ENCODE measurements around the gene LGI2.
A peak's percentile ranks its signal among the peaks of the same experiment; 100 is the strongest.

LGI2 gene

GRCh38 chr4:24980740-24981139 lies 50.0 kb downstream of the LGI2 start:
- no peaks in the 10 kb centered on the region for H3K36me3 ChIP-seq
- no peaks in the 10 kb centered on the region for H3K27me3 ChIP-seq (ENCODE audit: insufficient read depth, low read depth, severe bottlenecking)
- H3K9me3 ChIP-seq (ENCODE audit: severe bottlenecking) = no peaks in the 10 kb centered on the region
- DNase-seq = no peak
- no peak overlapping the region for H3K27ac ChIP-seq
- no peak overlapping the region for H3K4me3 ChIP-seq (ENCODE audit: low read depth, low read length)
- no peak for TF ChIP-seq CTCF (IDR thresholded peaks at IDR 0.05; ENCODE audit: low read depth, low read length)

- Histone ChIP-seq H3K4me3 (ENCODE audit: low read depth, low read length) (no peak overlapping the region), H3K27me3 (ENCODE audit: insufficient read depth, low read depth, severe bottlenecking) (no peaks in the 10 kb centered on the region), H3K36me3 (no peaks in the 10 kb centered on the region), H3K27ac (no peak overlapping the region), H3K9me3 (ENCODE audit: severe bottlenecking) (no peaks in the 10 kb centered on the region)
- DNase-seq = peak; percentile 64
- TF ChIP-seq CTCF (IDR thresholded peaks at IDR 0.05; ENCODE audit: low read depth, low read length) = peak; percentile 88
These were observed 50.6 kb downstream of the LGI2 start for GRCh38 chr4:24980064-24980690.

- no peaks in the 10 kb centered on the region for H3K36me3 ChIP-seq
- no peaks in the 10 kb centered on the region for H3K27me3 ChIP-seq (ENCODE audit: insufficient read depth, low read depth, severe bottlenecking)
- DNase-seq = no peak
- no peaks in the 10 kb centered on the region for H3K9me3 ChIP-seq (ENCODE audit: severe bottlenecking)
- no peak overlapping the region for H3K27ac ChIP-seq
- no peak for TF ChIP-seq CTCF (IDR thresholded peaks at IDR 0.05; ENCODE audit: low read depth, low read length)
- H3K4me3 ChIP-seq (ENCODE audit: low read depth, low read length) = no peak overlapping the region
These were observed 51.2 kb downstream of the LGI2 start for GRCh38 chr4:24979554-24979953.

GRCh38 chr4:24978291-24979075 lies 52.3 kb downstream of the LGI2 start:
- H3K27me3 ChIP-seq (ENCODE audit: insufficient read depth, low read depth, severe bottlenecking) = no peaks in the 10 kb centered on the region
- H3K9me3 ChIP-seq (ENCODE audit: severe bottlenecking) = no peaks in the 10 kb centered on the region
- H3K36me3 ChIP-seq = no peaks in the 10 kb centered on the region
- no peak for DNase-seq
- TF ChIP-seq CTCF (IDR thresholded peaks at IDR 0.05; ENCODE audit: low read depth, low read length) = no peak
- H3K4me3 ChIP-seq (ENCODE audit: low read depth, low read length) = no peak overlapping the region
- no peak overlapping the region for H3K27ac ChIP-seq

GRCh38 chr4:24975510-24975909 lies 55.2 kb downstream of the LGI2 start:
- Histone ChIP-seq H3K9me3 (ENCODE audit: severe bottlenecking) (no peaks in the 10 kb centered on the region), H3K27me3 (ENCODE audit: insufficient read depth, low read depth, severe bottlenecking) (no peaks in the 10 kb centered on the region), H3K36me3 (no peaks in the 10 kb centered on the region), H3K27ac (no peak overlapping the region), H3K4me3 (ENCODE audit: low read depth, low read length) (no peak overlapping the region)
- no peak for DNase-seq
- no peak for TF ChIP-seq CTCF (IDR thresholded peaks at IDR 0.05; ENCODE audit: low read depth, low read length)

Measured in WERI-Rb-1 (cell line).